Neuron (in vitro differentiated cells): ENCODE measurements around the gene BSDC1.

Experiments
- H2AFZ ChIP-seq: one replicate; pipeline ENCODE4 v1.6.1; 2013; ENCODE audit warnings: low read depth, mild to moderate bottlenecking, inconsistent platforms, low read length, moderate library complexity
- H3K27me3 ChIP-seq: one replicate; pipeline ENCODE4 v1.6.1; 2013; ENCODE audit warnings: low read length; ENCODE audit not compliant: insufficient read depth
- H3K36me3 ChIP-seq: one replicate; pipeline ENCODE4 v1.6.1; 2013; ENCODE audit warnings: low read length; ENCODE audit not compliant: insufficient read depth
- H3K4me1 ChIP-seq: one replicate; pipeline ENCODE4 v1.6.1; 2013; ENCODE audit warnings: low read length; ENCODE audit not compliant: insufficient read depth
- H3K4me3 ChIP-seq: 2 replicates; pipeline ENCODE4 v1.5.1; 2013; ENCODE audit warnings: mild to moderate bottlenecking, low read length, moderate library complexity
- H3K9me3 ChIP-seq: one replicate; pipeline ENCODE4 v1.6.1; 2013; ENCODE audit warnings: low read length

Gene BSDC1

GRCh38 chr1:32388641-32389040 lies 5.6 kb downstream of the BSDC1 start:
- H3K9me3 ChIP-seq = peaks cover 4% of the 10 kb centered on the region
- H3K27me3 ChIP-seq = no peaks in the 10 kb centered on the region
- H3K4me1 ChIP-seq = peaks cover 13% of the 10 kb centered on the region
- H3K4me3 ChIP-seq = no peak overlapping the region
- peaks cover 72% of the 10 kb centered on the region for H3K36me3 ChIP-seq
- H2AFZ ChIP-seq = no peak overlapping the region

- Histone ChIP-seq H2AFZ (no peak overlapping the region), H3K27me3 (no peaks in the 10 kb centered on the region), H3K36me3 (peaks cover 83% of the 10 kb centered on the region), H3K4me1 (no peaks in the 10 kb centered on the region), H3K9me3 (peaks cover 4% of the 10 kb centered on the region), H3K4me3 (no peak overlapping the region)
Measured at GRCh38 chr1:32386676-32387392, 7.4 kb downstream of the BSDC1 start.

GRCh38 chr1:32380057-32380456 lies 14.2 kb downstream of the BSDC1 start:
- H3K9me3 ChIP-seq = no peaks in the 10 kb centered on the region
- H2AFZ ChIP-seq = no peak overlapping the region
- H3K27me3 ChIP-seq = no peaks in the 10 kb centered on the region
- H3K36me3 ChIP-seq = peaks cover 87% of the 10 kb centered on the region
- no peak overlapping the region for H3K4me3 ChIP-seq
- H3K4me1 ChIP-seq = peaks cover 18% of the 10 kb centered on the region

- no peak overlapping the region for H2AFZ ChIP-seq
- no peak overlapping the region for H3K4me3 ChIP-seq
- no peaks in the 10 kb centered on the region for H3K9me3 ChIP-seq
- peaks cover 85% of the 10 kb centered on the region for H3K36me3 ChIP-seq
- H3K27me3 ChIP-seq = no peaks in the 10 kb centered on the region
- H3K4me1 ChIP-seq = peaks cover 18% of the 10 kb centered on the region
Measured at GRCh38 chr1:32377541-32378220, 16.6 kb downstream of the BSDC1 start.

GRCh38 chr1:32376199-32376598 lies 18.0 kb downstream of the BSDC1 start:
- H2AFZ ChIP-seq = no peak overlapping the region
- H3K27me3 ChIP-seq = no peaks in the 10 kb centered on the region
- H3K36me3 ChIP-seq = peaks cover 85% of the 10 kb centered on the region

GRCh38 chr1:32373996-32374592 lies 20.1 kb downstream of the BSDC1 start:
- no peaks in the 10 kb centered on the region for H3K9me3 ChIP-seq
- no peak overlapping the region for H3K4me3 ChIP-seq
- no peak overlapping the region for H2AFZ ChIP-seq
- no peaks in the 10 kb centered on the region for H3K27me3 ChIP-seq
- peaks cover 2% of the 10 kb centered on the region for H3K4me1 ChIP-seq
- peaks cover 77% of the 10 kb centered on the region for H3K36me3 ChIP-seq

More at GRCh38 chr1:32376199-32376598, 18.0 kb downstream of the BSDC1 start:
- Histone ChIP-seq H3K9me3 (no peaks in the 10 kb centered on the region), H3K4me1 (peaks cover 18% of the 10 kb centered on the region), H3K4me3 (no peak overlapping the region)

- peaks cover 76% of the 10 kb centered on the region for H3K36me3 ChIP-seq
- no peak overlapping the region for H2AFZ ChIP-seq
- H3K27me3 ChIP-seq = no peaks in the 10 kb centered on the region
- H3K9me3 ChIP-seq = no peaks in the 10 kb centered on the region
- no peaks in the 10 kb centered on the region for H3K4me1 ChIP-seq
- H3K4me3 ChIP-seq = no peak overlapping the region
Measured at GRCh38 chr1:32372149-32372756, 22.0 kb downstream of the BSDC1 start.

GRCh38 chr1:32367912-32368635 lies 26.2 kb downstream of the BSDC1 start:
- Histone ChIP-seq H3K4me3 (no peak overlapping the region), H2AFZ (no peak overlapping the region), H3K9me3 (no peaks in the 10 kb centered on the region), H3K27me3 (no peaks in the 10 kb centered on the region), H3K36me3 (peaks cover 73% of the 10 kb centered on the region), H3K4me1 (no peaks in the 10 kb centered on the region)

- no peaks in the 10 kb centered on the region for H3K27me3 ChIP-seq
- H2AFZ ChIP-seq = no peak overlapping the region
- H3K36me3 ChIP-seq = peaks cover 70% of the 10 kb centered on the region
- H3K9me3 ChIP-seq = no peaks in the 10 kb centered on the region
- H3K4me3 ChIP-seq = no peak overlapping the region
- H3K4me1 ChIP-seq = no peaks in the 10 kb centered on the region
Measured at GRCh38 chr1:32365445-32365844, 28.8 kb downstream of the BSDC1 start.

- no peaks in the 10 kb centered on the region for H3K9me3 ChIP-seq
- H3K27me3 ChIP-seq = no peaks in the 10 kb centered on the region
- no peaks in the 10 kb centered on the region for H3K4me1 ChIP-seq
- no peak overlapping the region for H3K4me3 ChIP-seq
- peaks cover 70% of the 10 kb centered on the region for H3K36me3 ChIP-seq
- H2AFZ ChIP-seq = no peak overlapping the region
Measured at GRCh38 chr1:32364836-32365235, 29.4 kb downstream of the BSDC1 start.

GRCh38 chr1:32363713-32364112 lies 30.5 kb downstream of the BSDC1 start:
- H3K36me3 ChIP-seq = peaks cover 61% of the 10 kb centered on the region
- H3K9me3 ChIP-seq = no peaks in the 10 kb centered on the region

GRCh38 chr1:32362474-32363313 lies 31.5 kb downstream of the BSDC1 start, which contains the start of the genes FAM229A and TSSK3:
FAM229A (minus strand) TSS chr1:32362485; CDS start chr1:32362091, 394 bp downstream.
TSSK3 (plus strand) TSS chr1:32362539; CDS start chr1:32362702, 163 bp downstream.
- Histone ChIP-seq H3K9me3 (no peaks in the 10 kb centered on the region), H3K4me1 (no peaks in the 10 kb centered on the region), H3K27me3 (no peaks in the 10 kb centered on the region), H2AFZ (no peak within 1 kb of the TSS), H3K36me3 (peaks cover 53% of the 10 kb centered on the region), H3K4me3 (no peak within 1 kb of the TSS)

More at GRCh38 chr1:32363713-32364112, 30.5 kb downstream of the BSDC1 start:
- Histone ChIP-seq H3K4me3 (no peak overlapping the region), H3K27me3 (no peaks in the 10 kb centered on the region), H2AFZ (no peak overlapping the region), H3K4me1 (no peaks in the 10 kb centered on the region)
